Measurements from ENCODE around the gene RCN2.
"Not testable (repeated sequence)": the region's sequence is repeated elsewhere in the genome, so short reads cannot be mapped to it uniquely, and the experiment has no call there.

The RCN2 gene

GRCh38 chr15:76953913-76954312 is 22.4 kb downstream of the RCN2 start:
- Histone ChIP-seq H3K27ac (ENCODE audit: low read depth, low read length) (no peak overlapping the region), H3K9me3 (ENCODE audit: control insufficient read depth in 1 of 2, low read length in 2 of 2) (no peaks in the 10 kb centered on the region), H3K4me1 (ENCODE audit: control insufficient read depth in 1 of 2, insufficient read depth in 2 of 2, low read length in 2 of 2) (no peaks in the 10 kb centered on the region), H3K36me3 (ENCODE audit: control insufficient read depth in 1 of 2, insufficient read depth in 2 of 2, low read length in 2 of 2) (peaks cover 4 to 15% of the 10 kb centered on the region in 2 donors), H3K4me3 (ENCODE audit: low read depth in 1 of 2, low read length in 2 of 2) (no peak overlapping the region), H3K27me3 (ENCODE audit: control insufficient read depth in 1 of 2, insufficient read depth in 2 of 2, low read length in 2 of 2) (no peaks in the 10 kb centered on the region), H3K9ac (ENCODE audit: low read depth in 1 of 2, low read length in 2 of 2) (no peak overlapping the region)

DNA sequence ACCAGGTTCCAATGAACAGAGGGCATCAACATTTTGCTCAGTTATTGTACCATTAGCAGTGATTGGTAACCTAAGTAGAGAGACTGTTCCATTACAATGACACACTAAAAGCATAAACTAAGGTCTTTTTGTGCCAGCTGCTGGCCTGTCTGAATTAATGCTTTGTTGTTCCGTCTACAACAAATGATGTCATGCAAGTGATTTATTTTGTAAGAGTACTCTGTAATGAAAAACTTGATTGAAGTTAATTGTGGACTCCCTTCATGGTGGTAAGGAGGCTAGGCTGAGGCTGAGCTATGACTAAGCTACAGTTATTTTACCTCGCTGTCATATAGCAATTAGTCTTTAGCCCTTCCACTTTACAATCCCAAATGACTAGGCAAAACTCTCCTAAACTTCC is 23.2 kb downstream of the RCN2 start:
- no peak overlapping the region for H3K4me3 ChIP-seq (ENCODE audit: low read depth in 1 of 2, low read length in 2 of 2)
- no peaks in the 10 kb centered on the region for H3K4me1 ChIP-seq (ENCODE audit: control insufficient read depth in 1 of 2, insufficient read depth in 2 of 2, low read length in 2 of 2)
- peaks cover 4 to 12% of the 10 kb centered on the region in 2 donors for H3K36me3 ChIP-seq (ENCODE audit: control insufficient read depth in 1 of 2, insufficient read depth in 2 of 2, low read length in 2 of 2)
- H3K9me3 ChIP-seq (ENCODE audit: control insufficient read depth in 1 of 2, low read length in 2 of 2) = no peaks in the 10 kb centered on the region
- no peak overlapping the region for H3K9ac ChIP-seq (ENCODE audit: low read depth in 1 of 2, low read length in 2 of 2)
- H3K27me3 ChIP-seq (ENCODE audit: control insufficient read depth in 1 of 2, insufficient read depth in 2 of 2, low read length in 2 of 2) = no peaks in the 10 kb centered on the region
- no peak overlapping the region for H3K27ac ChIP-seq (ENCODE audit: low read depth, low read length)

DNA sequence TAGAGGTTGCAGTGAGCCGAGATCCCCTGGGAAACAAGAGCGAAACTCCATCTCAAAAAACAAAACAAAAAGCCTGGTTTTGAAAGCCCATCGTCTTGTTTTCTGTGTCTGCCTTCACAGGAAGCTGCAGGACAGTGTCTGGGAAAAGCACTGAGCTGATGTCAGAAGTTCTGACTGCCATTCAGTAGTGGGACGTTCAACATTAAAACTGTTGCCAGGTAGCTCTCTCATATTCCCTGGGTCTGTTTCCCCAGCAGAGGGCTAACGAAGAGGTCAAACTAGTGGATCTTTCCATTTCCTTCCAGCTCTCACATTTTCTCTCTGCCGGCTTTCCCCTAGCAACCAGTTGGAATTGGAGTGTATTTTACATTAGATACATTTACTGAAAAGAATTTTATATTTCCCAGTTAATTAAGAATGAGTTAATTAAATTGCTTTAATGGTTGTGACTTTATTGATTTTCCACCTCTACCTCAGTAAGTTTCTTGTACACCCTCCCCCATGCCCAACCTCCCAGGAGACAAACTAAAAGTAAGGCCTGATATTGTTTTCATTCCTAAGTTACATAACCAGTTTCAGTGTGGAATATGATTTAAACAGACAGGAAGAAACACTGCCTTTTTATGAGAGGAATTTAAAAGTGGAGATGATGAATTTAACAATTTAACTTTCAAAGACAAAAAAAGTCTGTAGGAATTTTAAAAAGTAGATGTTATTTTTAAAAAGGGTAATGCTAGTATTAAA is 29.9 kb downstream of the RCN2 start:
- Histone ChIP-seq H3K36me3 (ENCODE audit: control insufficient read depth in 1 of 2, insufficient read depth in 2 of 2, low read length in 2 of 2) (no peaks in the 10 kb centered on the region), H3K9ac (ENCODE audit: low read depth in 1 of 2, low read length in 2 of 2) (no peak overlapping the region), H3K27me3 (ENCODE audit: control insufficient read depth in 1 of 2, insufficient read depth in 2 of 2, low read length in 2 of 2) (peaks cover 7 to 9% of the 10 kb centered on the region in 2 donors), H3K9me3 (ENCODE audit: control insufficient read depth in 1 of 2, low read length in 2 of 2) (no peaks in the 10 kb centered on the region), H3K27ac (ENCODE audit: low read depth, low read length) (no peak overlapping the region), H3K4me1 (ENCODE audit: control insufficient read depth in 1 of 2, insufficient read depth in 2 of 2, low read length in 2 of 2) (no peaks in the 10 kb centered on the region), H3K4me3 (ENCODE audit: low read depth in 1 of 2, low read length in 2 of 2) (no peak overlapping the region)

DNA sequence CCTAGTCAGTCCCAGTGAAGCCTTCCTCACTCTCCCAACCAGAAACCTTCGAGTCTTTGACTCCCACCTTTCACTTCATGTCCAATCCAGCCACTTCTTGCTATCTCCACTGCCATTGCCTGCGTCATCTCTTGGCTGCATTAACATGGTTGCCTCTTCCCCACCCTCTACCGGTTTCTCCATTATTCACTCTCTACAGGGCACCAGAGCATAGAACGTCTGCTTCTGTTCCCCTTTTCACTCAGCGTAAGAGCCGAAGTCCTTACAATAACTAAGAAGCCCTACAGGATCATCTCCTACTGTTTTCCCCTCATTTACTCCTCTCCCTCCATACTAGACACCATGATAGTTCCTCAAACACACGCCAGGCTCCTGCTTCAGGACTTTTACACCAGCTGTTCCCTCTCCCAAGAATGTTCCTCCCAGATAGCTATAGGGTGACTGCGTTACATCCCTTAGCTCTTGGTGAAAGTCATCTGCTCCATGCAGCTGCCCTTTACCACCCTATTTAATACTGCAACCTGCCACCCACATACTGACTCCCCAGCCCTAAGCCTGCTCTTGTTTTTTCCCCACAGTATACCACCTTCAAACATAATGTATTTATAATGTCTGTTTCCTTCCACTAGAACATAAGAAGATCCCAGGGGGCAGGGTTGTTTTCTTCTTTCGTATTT is 30.9 kb downstream of the RCN2 start:
- H3K4me3 ChIP-seq (ENCODE audit: low read depth in 1 of 2, low read length in 2 of 2) = no peak overlapping the region
- H3K27ac ChIP-seq (ENCODE audit: low read depth, low read length) = no peak overlapping the region
- peaks cover 7 to 9% of the 10 kb centered on the region in 2 donors for H3K27me3 ChIP-seq (ENCODE audit: control insufficient read depth in 1 of 2, insufficient read depth in 2 of 2, low read length in 2 of 2)
- no peak overlapping the region for H3K9ac ChIP-seq (ENCODE audit: low read depth in 1 of 2, low read length in 2 of 2)
- H3K9me3 ChIP-seq (ENCODE audit: control insufficient read depth in 1 of 2, low read length in 2 of 2) = no peaks in the 10 kb centered on the region
- H3K4me1 ChIP-seq (ENCODE audit: control insufficient read depth in 1 of 2, insufficient read depth in 2 of 2, low read length in 2 of 2) = no peaks in the 10 kb centered on the region
- H3K36me3 ChIP-seq (ENCODE audit: control insufficient read depth in 1 of 2, insufficient read depth in 2 of 2, low read length in 2 of 2) = no peaks in the 10 kb centered on the region

GRCh38 chr15:76963596-76963995 is 32.0 kb downstream of the RCN2 start:
- Histone ChIP-seq H3K27ac (ENCODE audit: low read depth, low read length) (no peak overlapping the region), H3K36me3 (ENCODE audit: control insufficient read depth in 1 of 2, insufficient read depth in 2 of 2, low read length in 2 of 2) (no peaks in the 10 kb centered on the region), H3K4me1 (ENCODE audit: control insufficient read depth in 1 of 2, insufficient read depth in 2 of 2, low read length in 2 of 2) (no peaks in the 10 kb centered on the region), H3K9me3 (ENCODE audit: control insufficient read depth in 1 of 2, low read length in 2 of 2) (no peaks in the 10 kb centered on the region), H3K27me3 (ENCODE audit: control insufficient read depth in 1 of 2, insufficient read depth in 2 of 2, low read length in 2 of 2) (peaks cover 7 to 9% of the 10 kb centered on the region in 2 donors), H3K4me3 (ENCODE audit: low read depth in 1 of 2, low read length in 2 of 2) (no peak overlapping the region), H3K9ac (ENCODE audit: low read depth in 1 of 2, low read length in 2 of 2) (no peak overlapping the region)

GRCh38 chr15:76964157-76964556 is 32.6 kb downstream of the RCN2 start:
- no peak overlapping the region for H3K27ac ChIP-seq (ENCODE audit: low read depth, low read length)

DNA sequence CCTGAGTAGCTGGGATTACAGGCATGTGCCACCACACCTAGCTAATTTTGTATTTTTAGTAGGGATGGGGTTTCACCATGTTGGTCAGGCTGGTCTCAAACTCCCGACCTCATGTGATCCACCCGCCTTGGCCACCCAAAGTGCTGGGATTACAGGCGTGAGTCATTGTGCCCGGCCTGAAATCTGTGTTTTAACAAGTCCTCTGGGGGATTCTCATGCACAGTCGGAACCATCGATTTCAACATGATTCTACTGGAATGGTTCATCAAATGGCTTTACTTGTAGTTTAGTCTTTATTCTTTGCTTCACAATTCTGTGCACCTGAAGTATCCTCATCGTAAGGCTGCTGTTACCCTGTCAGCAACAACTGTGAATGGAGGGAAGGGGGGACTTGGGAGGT is 34.5 kb downstream of the RCN2 start:
- H3K9ac ChIP-seq (ENCODE audit: low read depth in 1 of 2, low read length in 2 of 2); H3K36me3 ChIP-seq (ENCODE audit: control insufficient read depth in 1 of 2, insufficient read depth in 2 of 2, low read length in 2 of 2); H3K27ac ChIP-seq (ENCODE audit: low read depth, low read length); H3K9me3 ChIP-seq (ENCODE audit: control insufficient read depth in 1 of 2, low read length in 2 of 2); H3K4me1 ChIP-seq (ENCODE audit: control insufficient read depth in 1 of 2, insufficient read depth in 2 of 2, low read length in 2 of 2); H3K4me3 ChIP-seq (ENCODE audit: low read depth in 1 of 2, low read length in 2 of 2); H3K27me3 ChIP-seq (ENCODE audit: control insufficient read depth in 1 of 2, insufficient read depth in 2 of 2, low read length in 2 of 2): not testable (repeated sequence)

More at GRCh38 chr15:76964157-76964556, 32.6 kb downstream of the RCN2 start:
- no peaks in the 10 kb centered on the region for H3K4me1 ChIP-seq (ENCODE audit: control insufficient read depth in 1 of 2, insufficient read depth in 2 of 2, low read length in 2 of 2)
- no peak overlapping the region for H3K4me3 ChIP-seq (ENCODE audit: low read depth in 1 of 2, low read length in 2 of 2)
- H3K9ac ChIP-seq (ENCODE audit: low read depth in 1 of 2, low read length in 2 of 2) = no peak overlapping the region
- H3K9me3 ChIP-seq (ENCODE audit: control insufficient read depth in 1 of 2, low read length in 2 of 2) = no peaks in the 10 kb centered on the region
- H3K27me3 ChIP-seq (ENCODE audit: control insufficient read depth in 1 of 2, insufficient read depth in 2 of 2, low read length in 2 of 2) = peaks cover 7 to 9% of the 10 kb centered on the region in 2 donors
- H3K36me3 ChIP-seq (ENCODE audit: control insufficient read depth in 1 of 2, insufficient read depth in 2 of 2, low read length in 2 of 2) = no peaks in the 10 kb centered on the region

- no peaks in the 10 kb centered on the region for H3K36me3 ChIP-seq (ENCODE audit: control insufficient read depth in 1 of 2, insufficient read depth in 2 of 2, low read length in 2 of 2)
- no peaks in the 10 kb centered on the region for H3K4me1 ChIP-seq (ENCODE audit: control insufficient read depth in 1 of 2, insufficient read depth in 2 of 2, low read length in 2 of 2)
- H3K9ac ChIP-seq (ENCODE audit: low read depth in 1 of 2, low read length in 2 of 2) = no peak overlapping the region
- no peaks in the 10 kb centered on the region for H3K9me3 ChIP-seq (ENCODE audit: control insufficient read depth in 1 of 2, low read length in 2 of 2)
- H3K27me3 ChIP-seq (ENCODE audit: control insufficient read depth in 1 of 2, insufficient read depth in 2 of 2, low read length in 2 of 2) = peaks cover 7 to 9% of the 10 kb centered on the region in 2 donors
- H3K27ac ChIP-seq (ENCODE audit: low read depth, low read length) = no peak overlapping the region
- H3K4me3 ChIP-seq (ENCODE audit: low read depth in 1 of 2, low read length in 2 of 2) = no peak overlapping the region
These were observed 35.5 kb downstream of the RCN2 start for GRCh38 chr15:76967067-76967466.

DNA sequence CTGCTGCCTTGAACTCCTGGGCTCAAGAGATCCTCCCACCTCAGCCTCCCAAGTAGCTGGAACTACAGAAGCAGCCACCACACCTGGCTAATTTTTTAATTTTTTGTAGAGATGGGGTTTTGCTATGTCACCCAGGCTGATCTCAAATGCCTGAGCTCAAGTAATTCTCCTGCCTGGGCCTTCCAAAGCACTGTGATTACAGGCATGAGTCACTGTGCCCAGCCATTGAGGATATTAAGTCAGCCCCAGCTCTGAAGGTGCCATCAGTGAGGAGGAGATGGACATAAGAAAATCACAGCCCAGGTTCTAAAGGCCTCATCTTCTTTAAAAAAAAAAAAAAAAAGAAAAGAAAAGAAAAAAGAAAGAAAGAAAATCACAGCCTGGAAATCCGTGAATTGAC is 36.8 kb downstream of the RCN2 start:
- H3K4me1 ChIP-seq (ENCODE audit: control insufficient read depth in 1 of 2, insufficient read depth in 2 of 2, low read length in 2 of 2) = peaks cover 0 to 5% of the 10 kb centered on the region in 2 donors
- H3K27ac ChIP-seq (ENCODE audit: low read depth, low read length) = no peak overlapping the region
- no peak overlapping the region for H3K9ac ChIP-seq (ENCODE audit: low read depth in 1 of 2, low read length in 2 of 2)
- H3K4me3 ChIP-seq (ENCODE audit: low read depth in 1 of 2, low read length in 2 of 2) = no peak overlapping the region
- H3K36me3 ChIP-seq (ENCODE audit: control insufficient read depth in 1 of 2, insufficient read depth in 2 of 2, low read length in 2 of 2) = no peaks in the 10 kb centered on the region
- H3K27me3 ChIP-seq (ENCODE audit: control insufficient read depth in 1 of 2, insufficient read depth in 2 of 2, low read length in 2 of 2) = peaks cover 9 to 13% of the 10 kb centered on the region in 2 donors
- no peaks in the 10 kb centered on the region for H3K9me3 ChIP-seq (ENCODE audit: control insufficient read depth in 1 of 2, low read length in 2 of 2)
